ENCODE measurements around the gene MICALL2. TPM values are rescaled to one million over a fixed set of nuclear protein-coding genes. Genes with fewer than 3 reads are reported as not detected.

MICALL2 gene
- total RNA-seq, 4 donors from 2014 or later: 67.6 to 181 (median 97.0) TPM

DNA sequence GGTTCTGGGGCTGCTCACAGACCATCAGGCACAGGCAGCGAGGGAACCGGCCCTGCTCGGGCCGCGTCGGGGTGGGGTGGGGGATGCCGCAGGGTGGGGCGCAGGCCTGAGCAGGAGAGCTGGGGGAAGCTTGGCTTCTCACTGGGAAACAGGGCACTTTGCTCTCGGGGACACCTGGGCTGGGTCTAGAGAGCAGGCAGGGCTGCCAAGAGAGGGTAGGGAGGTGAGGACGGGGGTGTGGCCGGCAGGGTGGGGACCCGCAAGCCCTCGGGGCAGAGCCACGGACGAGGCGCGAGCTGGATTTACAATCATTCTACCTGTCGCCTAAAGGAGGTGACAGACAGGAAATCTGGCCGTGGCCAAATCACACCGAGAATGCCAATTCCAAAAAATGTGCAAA, 33.9 kb upstream of the MICALL2 start:
- in situ Hi-C loops (cut with MboI; ENCODE audit: low pct_ligation_motif_present in 1 of 4, low pct_unique_long_range_greater_than_20kb in 1 of 4, low sequenced_read_pairs in 3 of 4): no loop called here
- intact Hi-C loops (cut with DNase I; ENCODE audit: low total_unique reads): no loop called here
- Histone ChIP-seq H3K9me3 (no peaks in the 10 kb centered on the region), H3K27me3 (no peaks in the 10 kb centered on the region), H3K27ac (no peak overlapping the region), H3K36me3 (peaks cover 0 to 25% (median 8%) of the 10 kb centered on the region in 4 donors), H3K4me3 (no peak overlapping the region), H3K4me1 (no peaks in the 10 kb centered on the region)
- DNase-seq: no peak
- WGBS, 2 donors (ENCODE audit: low coverage in 1 of 2): 87 to 94% methylated on average over 13 to 20 of the region's 20 CpGs
- TF ChIP-seq POLR2A (IDR thresholded peaks at IDR 0.05): no peak
- TF ChIP-seq, protein P1, sequence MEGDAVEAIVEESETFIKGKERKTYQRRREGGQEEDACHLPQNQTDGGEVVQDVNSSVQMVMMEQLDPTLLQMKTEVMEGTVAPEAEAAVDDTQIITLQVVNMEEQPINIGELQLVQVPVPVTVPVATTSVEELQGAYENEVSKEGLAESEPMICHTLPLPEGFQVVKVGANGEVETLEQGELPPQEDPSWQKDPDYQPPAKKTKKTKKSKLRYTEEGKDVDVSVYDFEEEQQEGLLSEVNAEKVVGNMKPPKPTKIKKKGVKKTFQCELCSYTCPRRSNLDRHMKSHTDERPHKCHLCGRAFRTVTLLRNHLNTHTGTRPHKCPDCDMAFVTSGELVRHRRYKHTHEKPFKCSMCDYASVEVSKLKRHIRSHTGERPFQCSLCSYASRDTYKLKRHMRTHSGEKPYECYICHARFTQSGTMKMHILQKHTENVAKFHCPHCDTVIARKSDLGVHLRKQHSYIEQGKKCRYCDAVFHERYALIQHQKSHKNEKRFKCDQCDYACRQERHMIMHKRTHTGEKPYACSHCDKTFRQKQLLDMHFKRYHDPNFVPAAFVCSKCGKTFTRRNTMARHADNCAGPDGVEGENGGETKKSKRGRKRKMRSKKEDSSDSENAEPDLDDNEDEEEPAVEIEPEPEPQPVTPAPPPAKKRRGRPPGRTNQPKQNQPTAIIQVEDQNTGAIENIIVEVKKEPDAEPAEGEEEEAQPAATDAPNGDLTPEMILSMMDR (IDR thresholded peaks at IDR 0.05): no peak
- no peak for TF ChIP-seq POLR2AphosphoS5 (IDR thresholded peaks at IDR 0.05)
- TF ChIP-seq EP300 (IDR thresholded peaks at IDR 0.05; ENCODE audit: low read depth): no peak

DNA sequence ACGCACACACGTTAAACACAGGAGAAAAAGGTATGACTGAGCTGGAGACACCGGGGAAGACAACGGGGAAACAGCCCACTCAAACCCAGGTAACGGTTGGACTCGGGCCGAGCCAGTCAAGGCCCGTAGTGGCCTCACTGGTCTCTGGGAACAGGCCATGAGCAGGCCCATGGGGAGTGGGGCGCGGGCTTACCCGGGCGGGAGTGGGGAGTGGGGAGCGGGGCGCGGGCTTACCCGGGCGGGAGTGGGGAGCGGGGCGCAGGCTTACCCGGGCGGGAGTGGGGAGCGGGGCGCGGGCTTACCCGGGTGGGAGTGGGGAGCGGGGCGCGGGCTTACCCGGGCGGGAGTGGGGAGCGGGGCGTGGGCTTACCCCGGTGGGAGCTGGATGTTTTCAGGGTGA, 33.4 kb upstream of the MICALL2 start:
- H3K27me3 ChIP-seq: no peaks in the 10 kb centered on the region
- no peak overlapping the region for H3K4me3 ChIP-seq
- TF ChIP-seq, protein P1 (IDR thresholded peaks at IDR 0.05): no peak
- TF ChIP-seq POLR2A (IDR thresholded peaks at IDR 0.05) (no peak), EP300 (IDR thresholded peaks at IDR 0.05; ENCODE audit: low read depth) (no peak), POLR2AphosphoS5 (IDR thresholded peaks at IDR 0.05) (no peak)
- H3K9me3 ChIP-seq: no peaks in the 10 kb centered on the region
- in situ Hi-C loops (cut with MboI; ENCODE audit: low pct_ligation_motif_present in 1 of 4, low pct_unique_long_range_greater_than_20kb in 1 of 4, low sequenced_read_pairs in 3 of 4) (no loop called here), intact Hi-C loops (cut with DNase I; ENCODE audit: low total_unique reads) (no loop called here)
- no peak overlapping the region for H3K27ac ChIP-seq
- 84 to 100% methylated on average over 4 to 33 of the region's 33 CpGs for WGBS, 2 donors (ENCODE audit: low coverage in 1 of 2)
- peaks cover 0 to 21% (median 10%) of the 10 kb centered on the region in 4 donors for H3K36me3 ChIP-seq
- DNase-seq: no peak
- H3K4me1 ChIP-seq: no peaks in the 10 kb centered on the region

DNA sequence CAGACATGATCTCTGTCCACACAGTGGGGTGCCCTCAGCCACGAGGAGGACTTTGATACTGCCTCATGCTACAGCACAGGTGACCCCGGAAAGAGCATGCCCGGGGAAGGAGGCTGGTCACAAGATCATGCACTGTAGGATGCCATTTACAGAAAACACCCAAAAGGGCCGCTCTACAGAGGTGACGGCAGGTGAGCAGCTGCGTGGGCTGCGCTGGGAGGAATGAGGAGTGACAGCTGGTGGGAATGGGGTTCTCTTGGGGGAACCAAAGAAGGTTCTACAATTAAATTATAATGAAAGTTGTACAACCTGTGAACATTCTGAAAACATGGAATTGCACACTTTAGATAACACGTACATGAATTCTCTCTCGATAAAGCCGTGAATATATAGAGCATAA, 33.0 kb upstream of the MICALL2 start:
- Histone ChIP-seq H3K9me3 (no peaks in the 10 kb centered on the region), H3K4me1 (no peaks in the 10 kb centered on the region), H3K4me3 (no peak overlapping the region), H3K27ac (no peak overlapping the region), H3K36me3 (peaks cover 0 to 24% (median 11%) of the 10 kb centered on the region in 4 donors), H3K27me3 (no peaks in the 10 kb centered on the region)
- intact Hi-C loops (cut with DNase I; ENCODE audit: low total_unique reads): no loop called here
- no peak for DNase-seq
- WGBS, 2 donors (ENCODE audit: low coverage in 1 of 2): 91 to 96% methylated on average over 7 to 10 of the region's 10 CpGs
- TF ChIP-seq EP300 (IDR thresholded peaks at IDR 0.05; ENCODE audit: low read depth) (no peak), POLR2AphosphoS5 (IDR thresholded peaks at IDR 0.05) (no peak), POLR2A (IDR thresholded peaks at IDR 0.05) (no peak)
- TF ChIP-seq, protein P1 (IDR thresholded peaks at IDR 0.05): no peak
- in situ Hi-C loops (cut with MboI; ENCODE audit: low pct_ligation_motif_present in 1 of 4, low pct_unique_long_range_greater_than_20kb in 1 of 4, low sequenced_read_pairs in 3 of 4): no loop called here

DNA sequence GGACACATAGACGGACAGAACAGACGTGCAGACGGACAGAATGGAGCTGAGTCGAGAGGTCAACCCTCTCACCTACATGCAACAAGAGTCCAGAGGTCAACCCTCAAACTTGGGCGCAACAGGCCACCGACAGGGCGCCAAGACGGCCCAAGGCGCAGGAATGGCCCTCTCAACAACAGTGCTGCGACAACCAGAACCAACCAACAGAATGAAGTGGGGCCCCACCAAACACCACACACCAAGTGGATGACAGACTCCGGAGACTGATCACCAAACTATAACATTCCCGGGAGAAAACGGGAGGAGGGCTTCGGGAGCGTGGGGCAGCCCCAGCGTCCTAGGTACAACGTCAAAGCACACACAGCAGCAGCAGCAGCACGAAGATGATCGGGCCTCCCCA, 31.6 kb upstream of the MICALL2 start:
- in situ Hi-C loops (cut with MboI; ENCODE audit: low pct_ligation_motif_present in 1 of 4, low pct_unique_long_range_greater_than_20kb in 1 of 4, low sequenced_read_pairs in 3 of 4) (no loop called here), intact Hi-C loops (cut with DNase I; ENCODE audit: low total_unique reads) (no loop called here)
- Histone ChIP-seq H3K27me3 (no peaks in the 10 kb centered on the region), H3K36me3 (peaks cover 0 to 31% (median 14%) of the 10 kb centered on the region in 4 donors), H3K27ac (no peak overlapping the region), H3K4me3 (no peak overlapping the region), H3K9me3 (no peaks in the 10 kb centered on the region), H3K4me1 (no peaks in the 10 kb centered on the region)
- TF ChIP-seq POLR2AphosphoS5 (IDR thresholded peaks at IDR 0.05) (no peak), EP300 (IDR thresholded peaks at IDR 0.05; ENCODE audit: low read depth) (no peak), POLR2A (IDR thresholded peaks at IDR 0.05) (no peak)
- TF ChIP-seq, protein P1 (IDR thresholded peaks at IDR 0.05): no peak
- WGBS, 2 donors (ENCODE audit: low coverage in 1 of 2): 97 to 100% methylated on average over 4 to 19 of the region's 19 CpGs
- DNase-seq: no peak
